GM06990 (cell line): ENCODE measurements around the gene AHCTF1.
"Not testable (repeated sequence)": the region's sequence is repeated elsewhere in the genome, so short reads cannot be mapped to it uniquely, and the experiment has no call there.

Experiments used
- DNase-seq: peaks from one replicate; pipeline ENCODE4 v3.0.0-alpha.2; 2011; ENCODE audit not compliant: insufficient read length; ENCODE audit errors: extremely low read depth
- H3K27me3 ChIP-seq: replicated peaks from 2 replicates; pipeline ENCODE4 v1.6.0; 2011; ENCODE audit warnings: low read length; ENCODE audit not compliant: control insufficient read depth, insufficient read depth
- H3K36me3 ChIP-seq: 2 replicates; pipeline ENCODE4 v1.5.1; 2011; ENCODE audit warnings: low read length; ENCODE audit not compliant: control insufficient read depth, insufficient read depth
- H3K4me3 ChIP-seq: replicated peaks from 2 replicates; pipeline ENCODE4 v1.5.1; 2011; ENCODE audit warnings: low read depth, mild to moderate bottlenecking, control low read depth, low read length
- TF ChIP-seq, protein P1 (sequence below): IDR thresholded peaks from 2 replicates; pipeline ENCODE4 v1.5.1; 2011; ENCODE audit warnings: low read length, control low read depth, mild to moderate bottlenecking, inconsistent platforms; ENCODE audit not compliant: insufficient read depth, poor library complexity, severe bottlenecking

The AHCTF1 gene

DNA sequence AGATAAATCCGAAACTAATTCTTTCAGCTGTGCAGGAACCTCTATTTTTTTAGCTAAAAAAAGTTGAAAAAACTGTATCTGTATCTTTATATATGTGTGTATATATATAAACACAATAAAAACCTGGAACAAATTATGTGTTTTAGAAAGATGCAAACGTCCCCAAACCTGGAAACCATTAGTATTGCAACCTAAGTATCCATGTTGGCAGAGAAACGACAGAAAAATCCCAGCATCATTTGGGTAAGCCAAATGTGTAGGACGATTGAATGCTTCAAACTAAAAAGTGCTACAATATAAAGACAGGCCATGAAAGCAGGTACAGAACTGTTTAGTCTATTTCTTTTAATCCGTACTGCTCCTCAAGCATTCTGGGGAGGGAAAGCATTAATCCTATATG is 87.9 kb downstream of the AHCTF1 start:
- Histone ChIP-seq H3K36me3 (peaks cover 2% of the 10 kb centered on the region), H3K27me3 (no peaks in the 10 kb centered on the region), H3K4me3 (no peak overlapping the region)
- no peak for DNase-seq
- TF ChIP-seq, protein P1, sequence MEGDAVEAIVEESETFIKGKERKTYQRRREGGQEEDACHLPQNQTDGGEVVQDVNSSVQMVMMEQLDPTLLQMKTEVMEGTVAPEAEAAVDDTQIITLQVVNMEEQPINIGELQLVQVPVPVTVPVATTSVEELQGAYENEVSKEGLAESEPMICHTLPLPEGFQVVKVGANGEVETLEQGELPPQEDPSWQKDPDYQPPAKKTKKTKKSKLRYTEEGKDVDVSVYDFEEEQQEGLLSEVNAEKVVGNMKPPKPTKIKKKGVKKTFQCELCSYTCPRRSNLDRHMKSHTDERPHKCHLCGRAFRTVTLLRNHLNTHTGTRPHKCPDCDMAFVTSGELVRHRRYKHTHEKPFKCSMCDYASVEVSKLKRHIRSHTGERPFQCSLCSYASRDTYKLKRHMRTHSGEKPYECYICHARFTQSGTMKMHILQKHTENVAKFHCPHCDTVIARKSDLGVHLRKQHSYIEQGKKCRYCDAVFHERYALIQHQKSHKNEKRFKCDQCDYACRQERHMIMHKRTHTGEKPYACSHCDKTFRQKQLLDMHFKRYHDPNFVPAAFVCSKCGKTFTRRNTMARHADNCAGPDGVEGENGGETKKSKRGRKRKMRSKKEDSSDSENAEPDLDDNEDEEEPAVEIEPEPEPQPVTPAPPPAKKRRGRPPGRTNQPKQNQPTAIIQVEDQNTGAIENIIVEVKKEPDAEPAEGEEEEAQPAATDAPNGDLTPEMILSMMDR = no peak

DNA sequence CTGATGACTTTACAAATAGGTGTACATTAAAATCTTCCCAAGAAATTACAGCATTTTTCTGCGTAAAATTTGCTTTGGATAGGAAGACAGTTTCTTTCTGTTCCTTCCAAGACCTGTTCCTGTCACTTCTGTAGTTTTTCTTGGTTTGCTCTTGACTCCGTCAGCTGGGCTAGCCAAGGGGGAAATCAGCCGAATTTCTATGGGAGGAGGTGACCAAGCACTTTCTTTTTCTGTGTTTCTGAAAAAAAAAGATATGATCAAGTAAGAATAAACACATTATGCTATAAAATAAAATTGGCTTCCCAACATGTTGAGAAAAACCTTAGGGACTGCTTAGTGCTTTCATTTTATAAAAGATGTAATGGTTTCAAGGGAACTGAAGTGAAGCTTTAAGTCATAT is 91.0 kb downstream of the AHCTF1 start:
- not testable (repeated sequence) for DNase-seq, H3K27me3 ChIP-seq, H3K4me3 ChIP-seq, H3K36me3 ChIP-seq

DNA sequence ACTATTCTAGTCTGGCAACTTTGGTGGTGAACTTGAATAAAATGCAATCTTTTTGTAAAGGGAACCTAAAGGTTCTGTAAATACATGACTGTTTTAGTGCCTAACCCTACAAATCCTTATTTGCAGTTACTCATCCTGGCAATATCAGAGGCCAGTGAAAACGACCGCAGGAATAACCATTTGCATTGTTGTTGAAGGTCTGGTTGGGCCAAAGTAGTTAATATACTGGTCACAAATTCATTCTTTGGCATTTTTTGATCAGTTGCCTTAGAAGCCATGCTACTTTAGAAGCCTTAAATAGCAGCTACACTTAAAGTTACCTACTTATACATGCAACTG is 93.7 kb downstream of the AHCTF1 start:
- H3K27me3 ChIP-seq = no peaks in the 10 kb centered on the region
- TF ChIP-seq, protein P1 = no peak
- DNase-seq = no peak
- H3K36me3 ChIP-seq = peaks cover 2% of the 10 kb centered on the region
- H3K4me3 ChIP-seq = no peak overlapping the region

DNA sequence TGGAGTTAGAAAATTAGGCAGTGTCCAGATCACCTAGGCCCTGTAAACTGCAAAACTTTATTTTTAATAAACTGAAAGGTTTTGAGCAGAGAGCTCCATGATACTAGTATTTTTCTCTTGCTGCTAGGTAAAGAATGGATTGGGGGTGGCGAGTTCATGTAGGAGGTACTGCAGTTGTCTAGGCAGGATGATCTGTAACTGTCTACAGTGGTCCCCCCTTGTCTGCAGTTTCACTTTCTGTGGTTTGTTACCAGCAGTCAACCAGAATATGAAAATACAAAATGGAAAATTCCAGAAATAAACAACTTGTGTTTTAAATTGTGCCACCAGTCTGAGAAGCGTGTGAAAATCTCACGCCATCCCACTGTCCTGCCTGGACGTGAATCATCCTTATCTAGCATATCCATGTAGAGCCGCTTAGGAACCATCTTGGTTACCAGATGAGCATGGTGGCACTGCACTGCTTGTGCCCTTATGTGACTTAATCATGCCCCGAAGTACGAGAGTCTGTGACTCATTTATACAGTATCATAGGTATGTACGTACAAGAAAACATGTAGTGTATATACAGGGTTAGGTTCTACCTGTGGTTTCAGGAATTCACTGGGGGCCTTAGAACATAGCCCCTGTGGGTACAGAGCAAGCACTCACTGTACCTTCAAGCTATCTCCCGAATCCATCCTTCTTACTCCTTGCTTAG is 94.2 kb downstream of the AHCTF1 start:
- no peak overlapping the region for H3K4me3 ChIP-seq
- H3K27me3 ChIP-seq = no peaks in the 10 kb centered on the region
- H3K36me3 ChIP-seq = no peaks in the 10 kb centered on the region; the same call in none of the 2 replicates
- TF ChIP-seq, protein P1 = no peak
- no peak for DNase-seq

DNA sequence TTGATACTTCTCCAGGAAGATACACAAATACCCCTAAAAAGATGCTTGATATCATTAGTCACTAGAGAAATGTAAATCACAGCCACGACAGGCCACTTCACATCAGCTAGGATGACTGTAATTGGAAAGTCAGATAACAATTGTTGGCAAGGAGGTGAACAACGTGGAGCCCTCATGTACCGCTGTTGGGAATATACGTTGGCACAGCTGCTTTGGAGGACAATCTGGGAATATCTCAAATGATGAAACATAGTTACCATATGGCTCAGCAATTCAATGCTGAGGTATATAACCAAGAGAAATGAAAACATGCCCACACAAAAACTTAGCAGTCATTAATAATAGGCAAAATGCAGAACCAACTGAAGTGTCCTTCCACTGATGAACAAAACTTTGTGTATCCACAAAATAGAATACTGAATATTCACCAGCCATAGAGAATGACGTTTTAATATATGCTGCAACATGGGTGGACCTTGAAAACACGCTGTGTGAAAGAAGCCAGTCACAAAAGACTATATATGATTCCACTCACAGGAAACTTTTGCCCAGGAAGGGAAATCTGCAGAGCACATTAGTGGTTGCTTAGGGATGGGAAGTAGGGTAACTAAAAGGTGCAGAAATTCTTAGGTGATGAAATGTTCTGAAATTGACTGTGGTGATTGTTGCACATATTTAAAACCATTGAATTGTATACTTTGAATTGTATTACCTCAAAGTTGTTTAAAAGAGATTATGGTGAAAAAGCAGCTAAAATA is 95.4 kb downstream of the AHCTF1 start:
- Histone ChIP-seq H3K27me3 (no peaks in the 10 kb centered on the region), H3K4me3 (no peak overlapping the region), H3K36me3 (no peaks in the 10 kb centered on the region; the same call in 1 of the 2 replicates)
- DNase-seq = no peak
- TF ChIP-seq, protein P1 = no peak

DNA sequence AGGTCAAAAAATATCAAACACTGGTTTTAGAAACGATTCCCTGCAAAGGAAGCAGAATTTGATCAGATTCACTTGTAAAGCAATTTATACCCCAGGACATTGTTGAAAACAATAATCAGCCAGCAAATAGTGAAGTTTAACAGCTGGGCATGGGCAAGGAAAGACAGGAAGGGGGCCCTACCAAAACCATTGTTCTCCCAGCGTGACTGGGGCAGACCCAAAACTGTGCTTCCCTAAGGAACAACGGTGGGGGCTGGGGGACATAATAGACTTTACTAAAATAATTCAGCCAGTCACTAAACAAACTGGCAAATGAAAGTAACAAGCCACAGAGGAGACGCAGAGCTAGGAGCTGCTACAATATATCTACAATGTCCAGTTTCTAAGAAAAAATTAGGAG is 100.2 kb downstream of the AHCTF1 start:
- H3K36me3 ChIP-seq = no peaks in the 10 kb centered on the region
- no peaks in the 10 kb centered on the region for H3K27me3 ChIP-seq
- no peak overlapping the region for H3K4me3 ChIP-seq
- TF ChIP-seq, protein P1 = no peak
- DNase-seq = no peak
